HL-60 (cell line): ENCODE measurements around the gene P3H2.

Experiments used
- GABPA ChIP-seq: IDR thresholded peaks from 2 replicates; pipeline ENCODE4 v1.6.1; 2012; ENCODE audit warnings: low read depth
- TF ChIP-seq, protein P1 (sequence below): IDR thresholded peaks from one replicate; pipeline ENCODE4 v1.5.1; 2011; ENCODE audit warnings: low read length, control low read depth, inconsistent platforms; ENCODE audit not compliant: insufficient read depth

- TF ChIP-seq, protein P1, sequence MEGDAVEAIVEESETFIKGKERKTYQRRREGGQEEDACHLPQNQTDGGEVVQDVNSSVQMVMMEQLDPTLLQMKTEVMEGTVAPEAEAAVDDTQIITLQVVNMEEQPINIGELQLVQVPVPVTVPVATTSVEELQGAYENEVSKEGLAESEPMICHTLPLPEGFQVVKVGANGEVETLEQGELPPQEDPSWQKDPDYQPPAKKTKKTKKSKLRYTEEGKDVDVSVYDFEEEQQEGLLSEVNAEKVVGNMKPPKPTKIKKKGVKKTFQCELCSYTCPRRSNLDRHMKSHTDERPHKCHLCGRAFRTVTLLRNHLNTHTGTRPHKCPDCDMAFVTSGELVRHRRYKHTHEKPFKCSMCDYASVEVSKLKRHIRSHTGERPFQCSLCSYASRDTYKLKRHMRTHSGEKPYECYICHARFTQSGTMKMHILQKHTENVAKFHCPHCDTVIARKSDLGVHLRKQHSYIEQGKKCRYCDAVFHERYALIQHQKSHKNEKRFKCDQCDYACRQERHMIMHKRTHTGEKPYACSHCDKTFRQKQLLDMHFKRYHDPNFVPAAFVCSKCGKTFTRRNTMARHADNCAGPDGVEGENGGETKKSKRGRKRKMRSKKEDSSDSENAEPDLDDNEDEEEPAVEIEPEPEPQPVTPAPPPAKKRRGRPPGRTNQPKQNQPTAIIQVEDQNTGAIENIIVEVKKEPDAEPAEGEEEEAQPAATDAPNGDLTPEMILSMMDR, result no peak
- TF ChIP-seq GABPA, result no peak
These were observed 39.3 kb upstream of the P3H2 start for GRCh38 chr3:190159902-190160435.
